Immature natural killer cell (primary cell): ENCODE results near the gene RPS15A. TPM values are rescaled to one million over a fixed set of nuclear protein-coding genes. Genes with fewer than 3 reads are reported as not detected.
A peak's percentile ranks its signal among the peaks of the same experiment; 100 is the strongest.
"Not testable (repeated sequence)": the region's sequence is repeated elsewhere in the genome, so short reads cannot be mapped to it uniquely, and the experiment has no call there.

ENCODE experiments used
- DNase-seq, 3 donors: peaks; one replicate each; pipeline ENCODE4 v3.0.0; 2022; ENCODE audit warnings: mixed read lengths in 1 of 3
- H3K27ac Mint-ChIP-seq, 6 donors: one replicate each; pipeline ENCODE4 v1.8.0; 2020; ENCODE audit warnings: mixed read lengths in 6 of 6, mild to moderate bottlenecking in 5 of 6, inconsistent platforms in 4 of 6, moderate library complexity in 3 of 6
- H3K27me3 Mint-ChIP-seq, 3 donors: one replicate each; pipeline ENCODE4 v1.8.0; 2020 to 2021; ENCODE audit warnings: low read depth in 3 of 3, mild to moderate bottlenecking in 3 of 3, mixed read lengths in 3 of 3, moderate library complexity in 3 of 3, inconsistent platforms in 1 of 3
- H3K36me3 Mint-ChIP-seq, 3 donors: one replicate each; pipeline ENCODE4 v1.8.0; 2020; ENCODE audit warnings: mixed read lengths in 3 of 3, inconsistent platforms in 2 of 3, mild to moderate bottlenecking in 2 of 3
- H3K4me1 Mint-ChIP-seq, 2 donors: one replicate each; pipeline ENCODE4 v1.8.0; 2020; ENCODE audit warnings: inconsistent platforms in 2 of 2, mild to moderate bottlenecking in 2 of 2, mixed read lengths in 2 of 2, moderate library complexity in 1 of 2
- H3K4me3 Mint-ChIP-seq, 5 donors: one replicate each; pipeline ENCODE4 v1.8.0; 2020; ENCODE audit warnings: mild to moderate bottlenecking in 5 of 5, mixed read lengths in 5 of 5, inconsistent platforms in 3 of 5, moderate library complexity in 3 of 5
- H3K9me3 Mint-ChIP-seq, 6 donors: one replicate each; pipeline ENCODE4 v1.8.0; 2020; ENCODE audit warnings: mild to moderate bottlenecking in 6 of 6, mixed read lengths in 6 of 6, inconsistent platforms in 4 of 6, moderate library complexity in 3 of 6
- polyA plus RNA-seq, 3 donors: library from polyadenylated mRNA; unstranded; fragments of 300-500 nt; fragmentation: Illumina TruSeq; gene quantifications; one replicate each; pipeline ENCODE4 v1.2.3, GENCODE V29; 2021

Gene RPS15A
- polyA plus RNA-seq, 3 donors from 2014 or later = 767 to 2,522 (median 1,576) TPM

DNA sequence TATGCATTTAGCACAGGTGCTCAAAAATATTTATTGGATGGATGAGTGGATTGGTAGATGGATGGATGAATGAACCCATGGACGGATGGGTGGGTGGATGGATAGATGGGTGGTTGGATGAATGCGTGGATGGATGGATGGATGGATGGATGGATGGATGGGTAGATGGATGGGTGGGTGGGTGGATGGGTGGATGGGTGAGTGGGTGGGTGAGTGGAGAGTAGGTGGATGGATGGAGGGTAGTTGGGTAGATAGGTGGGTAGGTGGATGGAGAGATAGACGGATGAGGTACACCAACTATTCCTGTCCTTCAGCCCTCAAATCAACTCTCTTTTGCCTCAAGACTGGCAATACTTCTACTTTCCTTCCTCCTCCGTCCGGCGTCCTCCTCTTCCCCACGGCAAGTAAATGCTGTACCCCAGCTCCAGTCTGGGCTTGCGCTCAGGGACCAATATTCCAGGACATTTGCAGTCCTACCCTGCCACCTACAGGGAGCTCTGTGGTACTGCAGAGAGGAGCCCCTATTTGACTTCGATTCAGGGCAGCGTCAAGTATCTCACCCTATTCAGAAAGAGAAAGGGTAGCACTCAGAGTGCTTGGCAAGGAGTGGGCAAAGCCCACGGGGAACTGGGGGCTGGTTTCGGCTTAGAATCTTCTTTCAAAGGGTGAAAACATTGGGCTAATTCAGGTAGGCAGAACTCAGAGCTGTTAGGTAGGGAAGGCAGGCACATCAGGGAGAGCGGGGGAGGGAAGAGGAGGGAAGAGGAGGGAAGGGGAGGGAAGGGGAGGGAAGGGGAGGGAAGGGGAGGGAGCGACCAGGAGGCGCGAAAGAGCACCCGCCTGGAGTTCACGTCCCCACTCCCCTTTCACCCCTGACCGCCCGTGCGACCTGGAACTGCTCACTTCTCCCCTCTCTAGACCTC, 30.3 kb downstream of the RPS15A start:
- peak; percentile 59 to 70 (median 63) for DNase-seq
- peak overlapping the region in 1 of 5 donors; percentile 23 for H3K4me3 Mint-ChIP-seq
- H3K4me1 Mint-ChIP-seq = peaks cover 14 to 17% of the 10 kb centered on the region in 2 donors
- H3K27me3 Mint-ChIP-seq, H3K9me3 Mint-ChIP-seq, H3K27ac Mint-ChIP-seq, H3K36me3 Mint-ChIP-seq: not testable (repeated sequence)

- DNase-seq, H3K9me3 Mint-ChIP-seq, H3K36me3 Mint-ChIP-seq, H3K27me3 Mint-ChIP-seq: not testable (repeated sequence)
- Mint-ChIP-seq H3K27ac (peak overlapping the region in 1 of 6 donors; percentile 13), H3K4me1 (peaks cover 13 to 17% of the 10 kb centered on the region in 2 donors), H3K4me3 (peak overlapping the region in 1 of 5 donors; percentile 12)
Measured at GRCh38 chr16:18757960-18758660, 32.0 kb downstream of the RPS15A start.

DNA sequence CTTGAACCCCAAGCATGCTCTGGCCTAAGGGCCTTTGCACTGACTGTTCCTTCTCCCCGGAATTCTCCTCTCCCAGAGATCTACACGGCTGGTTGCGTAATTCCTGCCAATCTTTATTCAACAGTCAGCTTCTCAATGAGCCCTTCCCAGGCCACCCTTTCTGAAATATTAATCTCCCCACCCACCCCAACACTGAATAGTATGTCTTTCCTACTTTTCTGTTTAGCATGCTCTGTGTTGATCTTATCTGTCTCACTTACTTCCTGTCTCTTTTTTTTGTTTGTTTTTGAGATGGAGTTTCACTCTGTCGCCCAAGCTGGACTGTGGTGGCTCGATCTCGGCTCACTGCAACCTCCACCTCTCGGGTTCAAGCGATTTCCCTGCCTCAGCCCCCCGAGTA, 33.5 kb downstream of the RPS15A start:
- not testable (repeated sequence) for DNase-seq, H3K27me3 Mint-ChIP-seq, H3K9me3 Mint-ChIP-seq, H3K4me3 Mint-ChIP-seq, H3K36me3 Mint-ChIP-seq
- peak overlapping the region in 1 of 6 donors; percentile 62 for H3K27ac Mint-ChIP-seq
- H3K4me1 Mint-ChIP-seq = peaks cover 13 to 17% of the 10 kb centered on the region in 2 donors

- not testable (repeated sequence) for H3K4me3 Mint-ChIP-seq, H3K27me3 Mint-ChIP-seq, H3K27ac Mint-ChIP-seq, H3K9me3 Mint-ChIP-seq, DNase-seq, H3K4me1 Mint-ChIP-seq, H3K36me3 Mint-ChIP-seq
Measured at GRCh38 chr16:18742870-18743269, 47.3 kb downstream of the RPS15A start.

GRCh38 chr16:18740027-18740426, 50.1 kb downstream of the RPS15A start:
- not testable (repeated sequence) for H3K36me3 Mint-ChIP-seq, H3K9me3 Mint-ChIP-seq, DNase-seq, H3K27me3 Mint-ChIP-seq, H3K27ac Mint-ChIP-seq, H3K4me3 Mint-ChIP-seq, H3K4me1 Mint-ChIP-seq

DNA sequence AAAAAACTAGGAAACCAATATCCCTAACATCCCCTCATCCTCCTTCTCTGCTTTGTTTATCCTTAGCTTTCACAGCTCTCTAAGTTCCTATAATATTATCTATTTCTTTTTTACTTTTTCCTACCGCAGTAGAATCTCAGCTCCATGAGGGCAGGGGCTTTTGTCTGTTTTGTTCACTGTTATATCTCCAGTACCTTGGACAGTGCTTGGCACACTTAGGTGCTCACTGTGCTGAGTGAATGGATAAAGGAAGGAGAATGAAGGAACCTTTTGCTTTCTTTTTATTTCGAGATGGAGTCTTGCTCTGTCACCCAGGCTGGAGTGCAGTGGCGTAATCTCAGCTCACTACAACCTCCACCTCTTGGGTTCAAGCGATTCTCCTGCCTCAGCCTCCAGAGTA, 51.4 kb downstream of the RPS15A start:
- not testable (repeated sequence) for H3K4me1 Mint-ChIP-seq, H3K27me3 Mint-ChIP-seq, H3K9me3 Mint-ChIP-seq, H3K4me3 Mint-ChIP-seq, DNase-seq, H3K36me3 Mint-ChIP-seq, H3K27ac Mint-ChIP-seq

GRCh38 chr16:18734279-18734678, 55.9 kb downstream of the RPS15A start:
- H3K27ac Mint-ChIP-seq, DNase-seq, H3K36me3 Mint-ChIP-seq: not testable (repeated sequence)

More at GRCh38 chr16:18734279-18734678, 55.9 kb downstream of the RPS15A start:
- not testable (repeated sequence) for H3K4me1 Mint-ChIP-seq, H3K27me3 Mint-ChIP-seq, H3K4me3 Mint-ChIP-seq, H3K9me3 Mint-ChIP-seq

Other genes with a start within 250 kb of the RPS15A start
- 10 to 100 TPM; 49.6 to 98.1 (median 85.4) TPM for gene NOMO2, start 228.2 kb downstream of the RPS15A start, polyA plus RNA-seq
- 100 to 1,000 TPM; 267 to 497 (median 308) TPM for gene ARL6IP1, start 11.2 kb upstream of the RPS15A start, polyA plus RNA-seq
- 10 to 100 TPM in 1 of 3 donors, 1 to 10 TPM in 2; 5.2 to 28.1 (median 7.9) TPM for gene SMG1, start 136.1 kb upstream of the RPS15A start, polyA plus RNA-seq
- not detected for gene TMC7, start 193.6 kb upstream of the RPS15A start, polyA plus RNA-seq